K562 (cell line): ENCODE results near the gene BCL3. TPM values are rescaled to one million over a fixed set of nuclear protein-coding genes. Genes with fewer than 3 reads are reported as not detected.

Source experiments
- ARID2 ChIP-seq: fragments of 450-650 bp; IDR thresholded peaks from 2 replicates; pipeline ENCODE4 v1.6.1; 2017; ENCODE audit warnings: antibody characterized with exemption, mild to moderate bottlenecking
- E2F3 ChIP-seq: fragments of 250-450 bp; sonication (Bioruptor Pico); IDR thresholded peaks from 2 replicates; pipeline ENCODE4 v1.4.0; 2020; ENCODE audit warnings: mild to moderate bottlenecking
- ELF1 ChIP-seq: fragments of 200-800 bp; sonication (Bioruptor generic); IDR thresholded peaks from 2 replicates; pipeline ENCODE4 v1.6.1; 2016; ENCODE audit warnings: missing genetic modification characterization, missing compliant biosample characterization
- GABPB1 ChIP-seq: sonication (generic); formaldehyde crosslinking; IDR thresholded peaks from 2 replicates; pipeline ENCODE4 v1.8.0; 2022; ENCODE audit warnings: mild to moderate bottlenecking, missing genetic modification reagents
- KDM4B ChIP-seq, 2 experiments: fragments of 450-650 bp in 1 of 2; sonication (generic) in 1 of 2; IDR thresholded peaks; 2 replicates each; pipeline ENCODE4 v1.6.1; 2016 to 2017; ENCODE audit warnings: borderline replicate concordance in 2 of 2, antibody characterized with exemption in 1 of 2, low read depth in 1 of 2, mild to moderate bottlenecking in 1 of 2
- KLF16 ChIP-seq: IDR thresholded peaks from 2 replicates; pipeline ENCODE4 v1.6.1; 2016; ENCODE audit warnings: antibody characterized with exemption
- MAX ChIP-seq: sonication (generic); formaldehyde crosslinking; IDR thresholded peaks from 2 replicates; pipeline ENCODE4 v1.9.0; 2022; ENCODE audit warnings: mild to moderate bottlenecking, missing genetic modification reagents
- NELFE ChIP-seq: IDR thresholded peaks from 2 replicates; pipeline ENCODE4 v1.6.1; 2011; ENCODE audit warnings: mild to moderate bottlenecking; ENCODE audit not compliant: insufficient read depth, insufficient read length
- NR2F6 ChIP-seq: fragments of 450-650 bp; formaldehyde crosslinking; IDR thresholded peaks from 2 replicates; pipeline ENCODE4 v1.4.0; 2020; ENCODE audit warnings: mild to moderate bottlenecking
- RAD21 ChIP-seq, 2 experiments: fragments of 250-450 bp in 1 of 2; fragments of 450-650 bp in 1 of 2; sonication (Bioruptor Pico) in 1 of 2; formaldehyde crosslinking in 1 of 2; IDR thresholded peaks in 1 of 2; conservative IDR thresholded peaks in 1 of 2; 2 replicates each; pipeline versions ENCODE4 v1.4.0 to v1.8.0; 2020 to 2022; ENCODE audit warnings: mild to moderate bottlenecking in 2 of 2, moderate library complexity in 1 of 2
- SP2 ChIP-seq: IDR thresholded peaks from 2 replicates; pipeline ENCODE4 v1.6.1; 2011; ENCODE audit warnings: mild to moderate bottlenecking, low read depth, low read length, moderate library complexity; ENCODE audit not compliant: poor library complexity, severe bottlenecking; ENCODE audit errors: extremely low read depth
- TFAP4 ChIP-seq: sonication (generic); formaldehyde crosslinking; IDR thresholded peaks from 2 replicates; pipeline ENCODE4 v1.8.0; 2022; ENCODE audit warnings: missing genetic modification reagents, mild to moderate bottlenecking, moderate library complexity, borderline replicate concordance
- ZKSCAN1 ChIP-seq: fragments of 150-350 bp; IDR thresholded peaks from 2 replicates; pipeline ENCODE4 v1.6.1; 2016; ENCODE audit warnings: low read depth, low read length
- ZNF253 ChIP-seq: fragments of 250-450 bp; sonication (Bioruptor Pico); conservative IDR thresholded peaks from 2 replicates; pipeline ENCODE4 v1.6.1; 2021; ENCODE audit warnings: mild to moderate bottlenecking
- ZNF263 ChIP-seq: sonication (generic); formaldehyde crosslinking; IDR thresholded peaks from 2 replicates; pipeline ENCODE4 v1.8.0; 2022; ENCODE audit warnings: mild to moderate bottlenecking, missing genetic modification reagents, borderline replicate concordance
- ZNF586 ChIP-seq: fragments of 450-650 bp; formaldehyde crosslinking; conservative IDR thresholded peaks from 2 replicates; pipeline ENCODE4 v1.4.0; 2020; ENCODE audit warnings: mild to moderate bottlenecking, moderate library complexity
- polyA plus RNA-seq, 8 experiments: library from polyadenylated mRNA; depleted of rRNA in 4 of 8; stranded (reverse) in 5 of 8; unstranded in 3 of 8; fragments of >200 nt; fragmentation: Nextera tagmentation in 2 of 8; fragmentation: Illumina TruSeq in 1 of 8; extraction: Ambion mirVana in 2 of 8; extraction: Trizol in 1 of 8; gene quantifications; 2 replicates each; pipeline versions ENCODE4 v1.2.1 to v1.2.3, GENCODE V29; 2011 to 2014; ENCODE audit warnings: inconsistent platforms in 1 of 8, missing spikeins in 1 of 8
- total RNA-seq, 7 experiments: library from RNA; depleted of rRNA in 6 of 7; stranded (reverse); fragments of >200 nt in 6 of 7; fragmentation: Illumina TruSeq in 2 of 7; extraction: Trizol in 2 of 7; gene quantifications; 2 replicates each; pipeline versions ENCODE4 v1.2.1 to v1.2.3, GENCODE V29; 2011 to 2021; ENCODE audit warnings: low replicate concordance in 1 of 7
- TF ChIP-seq, protein P1 (sequence below): fragments of 250-450 bp; sonication (Bioruptor Pico); IDR thresholded peaks from 2 replicates; pipeline ENCODE4 v1.5.0; 2022; ENCODE audit warnings: mild to moderate bottlenecking
- TF ChIP-seq, protein P2 (sequence below): sonication (generic); formaldehyde crosslinking; IDR thresholded peaks from 2 replicates; pipeline ENCODE4 v1.8.0; 2023; ENCODE audit warnings: mild to moderate bottlenecking, missing genetic modification reagents

Gene BCL3
- total and polyA plus RNA-seq, 9 of the 15 experiments (the other 6 are each of a cell fraction or from before 2014, with no cell fraction given), result 0.03 to 2.4 (median 0.50) TPM; not detected in 1

DNA sequence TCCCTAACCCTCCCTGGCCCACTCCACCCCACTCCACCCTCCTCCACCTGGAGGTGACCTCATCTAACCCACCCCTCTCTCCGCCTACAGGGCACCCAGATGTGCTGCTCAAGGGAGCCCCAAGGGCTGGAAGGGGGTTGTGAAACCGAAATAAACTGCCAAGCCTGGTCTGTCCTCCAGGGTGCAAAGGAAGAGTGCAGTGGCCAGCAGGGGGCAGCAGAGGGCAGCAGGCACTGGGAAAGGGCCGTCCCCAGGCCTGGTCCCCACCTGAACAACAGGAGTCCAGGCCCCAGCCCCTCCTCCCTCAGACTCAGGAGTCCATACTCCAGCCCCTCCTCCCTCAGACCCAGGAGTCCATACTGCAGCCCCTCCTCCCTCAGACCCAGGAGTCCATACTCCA is 52.0 kb downstream of the BCL3 start (continued):
- TF ChIP-seq ELF1 (tag), result no peak
- TF ChIP-seq, protein P1, sequence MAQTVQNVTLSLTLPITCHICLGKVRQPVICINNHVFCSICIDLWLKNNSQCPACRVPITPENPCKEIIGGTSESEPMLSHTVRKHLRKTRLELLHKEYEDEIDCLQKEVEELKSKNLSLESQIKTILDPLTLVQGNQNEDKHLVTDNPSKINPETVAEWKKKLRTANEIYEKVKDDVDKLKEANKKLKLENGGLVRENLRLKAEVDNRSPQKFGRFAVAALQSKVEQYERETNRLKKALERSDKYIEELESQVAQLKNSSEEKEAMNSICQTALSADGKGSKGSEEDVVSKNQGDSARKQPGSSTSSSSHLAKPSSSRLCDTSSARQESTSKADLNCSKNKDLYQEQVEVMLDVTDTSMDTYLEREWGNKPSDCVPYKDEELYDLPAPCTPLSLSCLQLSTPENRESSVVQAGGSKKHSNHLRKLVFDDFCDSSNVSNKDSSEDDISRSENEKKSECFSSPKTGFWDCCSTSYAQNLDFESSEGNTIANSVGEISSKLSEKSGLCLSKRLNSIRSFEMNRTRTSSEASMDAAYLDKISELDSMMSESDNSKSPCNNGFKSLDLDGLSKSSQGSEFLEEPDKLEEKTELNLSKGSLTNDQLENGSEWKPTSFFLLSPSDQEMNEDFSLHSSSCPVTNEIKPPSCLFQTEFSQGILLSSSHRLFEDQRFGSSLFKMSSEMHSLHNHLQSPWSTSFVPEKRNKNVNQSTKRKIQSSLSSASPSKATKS (CRISPR knock-in tag), result no peak
- 0 out of 2 replicates have a peak, but pooled peaks have one; percentile 39 for TF ChIP-seq KLF16
- TF ChIP-seq GABPB1, result peak; percentile 65; the same call in 1 of the 2 replicates
- TF ChIP-seq KDM4B (IDR thresholded peaks at IDR 0.05; ENCODE audit: borderline replicate concordance in 2 of 2, low read depth in 1 of 2), result no peak
- peak; percentile 61 to 85 for TF ChIP-seq RAD21 (CRISPR knock-in tag; conservative IDR thresholded peaks at IDR 0.05 in 1 of 2, IDR thresholded peaks at IDR 0.05 in 1 of 2)
- no peak for TF ChIP-seq SP2
- no peak for TF ChIP-seq E2F3 (CRISPR knock-in tag)
- TF ChIP-seq NR2F6 (CRISPR knock-in tag), result no peak
- TF ChIP-seq ARID2, result peak; percentile 67
- peak; percentile 73 for TF ChIP-seq TFAP4 (CRISPR knock-in tag)
- no peak for TF ChIP-seq ZNF253 (CRISPR knock-in tag)
- TF ChIP-seq, protein P2, sequence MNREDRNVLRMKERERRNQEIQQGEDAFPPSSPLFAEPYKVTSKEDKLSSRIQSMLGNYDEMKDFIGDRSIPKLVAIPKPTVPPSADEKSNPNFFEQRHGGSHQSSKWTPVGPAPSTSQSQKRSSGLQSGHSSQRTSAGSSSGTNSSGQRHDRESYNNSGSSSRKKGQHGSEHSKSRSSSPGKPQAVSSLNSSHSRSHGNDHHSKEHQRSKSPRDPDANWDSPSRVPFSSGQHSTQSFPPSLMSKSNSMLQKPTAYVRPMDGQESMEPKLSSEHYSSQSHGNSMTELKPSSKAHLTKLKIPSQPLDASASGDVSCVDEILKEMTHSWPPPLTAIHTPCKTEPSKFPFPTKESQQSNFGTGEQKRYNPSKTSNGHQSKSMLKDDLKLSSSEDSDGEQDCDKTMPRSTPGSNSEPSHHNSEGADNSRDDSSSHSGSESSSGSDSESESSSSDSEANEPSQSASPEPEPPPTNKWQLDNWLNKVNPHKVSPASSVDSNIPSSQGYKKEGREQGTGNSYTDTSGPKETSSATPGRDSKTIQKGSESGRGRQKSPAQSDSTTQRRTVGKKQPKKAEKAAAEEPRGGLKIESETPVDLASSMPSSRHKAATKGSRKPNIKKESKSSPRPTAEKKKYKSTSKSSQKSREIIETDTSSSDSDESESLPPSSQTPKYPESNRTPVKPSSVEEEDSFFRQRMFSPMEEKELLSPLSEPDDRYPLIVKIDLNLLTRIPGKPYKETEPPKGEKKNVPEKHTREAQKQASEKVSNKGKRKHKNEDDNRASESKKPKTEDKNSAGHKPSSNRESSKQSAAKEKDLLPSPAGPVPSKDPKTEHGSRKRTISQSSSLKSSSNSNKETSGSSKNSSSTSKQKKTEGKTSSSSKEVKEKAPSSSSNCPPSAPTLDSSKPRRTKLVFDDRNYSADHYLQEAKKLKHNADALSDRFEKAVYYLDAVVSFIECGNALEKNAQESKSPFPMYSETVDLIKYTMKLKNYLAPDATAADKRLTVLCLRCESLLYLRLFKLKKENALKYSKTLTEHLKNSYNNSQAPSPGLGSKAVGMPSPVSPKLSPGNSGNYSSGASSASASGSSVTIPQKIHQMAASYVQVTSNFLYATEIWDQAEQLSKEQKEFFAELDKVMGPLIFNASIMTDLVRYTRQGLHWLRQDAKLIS, result 0 out of 2 replicates have a peak, but pooled peaks have one; percentile 37
- TF ChIP-seq NELFE, result no peak
- no peak for TF ChIP-seq ZNF586
- no peak for TF ChIP-seq MAX (CRISPR knock-in tag)
- TF ChIP-seq ZNF263 (CRISPR knock-in tag), result peak; percentile 82; the same call in 1 of the 2 replicates
- no peak for TF ChIP-seq ZKSCAN1
